BJ (cell line): ENCODE results near the gene CORO6. TPM values are rescaled to one million over a fixed set of nuclear protein-coding genes. Genes with fewer than 3 reads are reported as not detected.

ENCODE experiments used
- CTCF ChIA-PET: fragments of 350-600 bp; formaldehyde crosslinking; extraction: SDS; loops from one replicate; lab custom pipeline; 2021; ENCODE audit warnings: antibody characterized with exemption, inconsistent platforms; lab: Yijun Ruan, JAX
- POLR2A ChIA-PET: fragments of 300-600 bp; sonication (Branson Sonifier 250); formaldehyde crosslinking; extraction: SDS; loops from one replicate; lab custom pipeline; 2021; ENCODE audit warnings: antibody characterized with exemption; lab: Charles Lee
- DNase-seq: peaks from one replicate; pipeline ENCODE4 v3.0.0-alpha.2; 2011; ENCODE audit warnings: low read depth
- H3K27me3 ChIP-seq: 2 replicates; pipeline ENCODE4 v1.6.0; 2011; ENCODE audit warnings: low read length; ENCODE audit not compliant: control insufficient read depth, insufficient read depth
- H3K36me3 ChIP-seq: 2 replicates; pipeline ENCODE4 v1.5.1; 2011; ENCODE audit warnings: low read length; ENCODE audit not compliant: control insufficient read depth, insufficient read depth
- H3K4me3 ChIP-seq: 2 replicates; pipeline ENCODE4 v1.5.1; 2011; ENCODE audit warnings: low read depth, mild to moderate bottlenecking, control low read depth, low read length
- polyA plus RNA-seq: library from polyadenylated mRNA; depleted of rRNA; stranded (reverse); fragments of >200 nt; gene quantifications from 2 replicates; pipeline ENCODE4 v1.2.3, GENCODE V29; 2011
- TF ChIP-seq, protein P1 (sequence below): IDR thresholded peaks from 2 replicates; pipeline ENCODE4 v1.5.1; 2011; ENCODE audit warnings: low read depth, mild to moderate bottlenecking, control low read depth, inconsistent platforms, low read length, moderate library complexity; ENCODE audit not compliant: insufficient read depth

CORO6 gene
- polyA plus RNA-seq, 1 experiment, result 19.3 TPM

DNA sequence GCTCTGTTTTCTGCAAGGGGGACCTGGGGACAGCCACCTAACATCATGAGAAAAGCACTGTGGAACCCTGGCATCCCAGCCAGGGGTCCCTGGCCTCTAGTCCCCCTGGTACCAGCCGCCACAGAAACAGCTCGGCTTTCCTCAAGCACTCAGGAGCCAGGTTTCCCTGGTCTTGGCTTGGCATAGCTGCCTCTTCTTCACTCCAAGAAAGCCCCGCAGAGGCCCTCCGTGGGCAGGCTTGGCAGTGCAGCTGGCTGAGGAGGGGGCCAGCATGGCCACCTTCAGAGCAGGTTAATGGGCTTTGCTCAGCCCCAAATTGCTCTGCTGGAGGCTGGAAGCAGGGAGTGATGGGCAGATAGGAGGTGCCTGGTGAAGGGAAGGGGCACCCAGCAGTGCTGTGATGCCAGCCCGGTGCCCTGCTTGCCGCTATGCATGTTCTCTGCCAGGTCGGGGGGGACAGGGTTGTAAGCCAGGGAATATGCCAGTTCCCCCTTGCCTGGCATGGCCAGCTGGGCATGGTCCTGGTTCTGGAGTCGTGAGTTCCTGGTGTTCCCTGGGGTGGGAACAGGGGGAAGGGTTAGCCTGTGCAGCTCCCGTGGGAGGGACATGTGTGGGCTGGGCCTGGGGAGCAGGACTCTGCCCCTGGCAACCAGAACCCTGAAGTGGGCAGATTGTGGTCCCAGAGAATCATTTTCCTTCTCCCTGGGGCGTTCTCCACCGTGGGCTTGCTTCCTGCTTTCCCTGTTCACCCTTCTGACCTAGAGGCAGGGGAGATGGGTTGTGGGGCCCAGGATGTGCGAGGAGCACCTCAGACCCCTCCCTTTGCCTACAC lies 26.6 kb downstream of the CORO6 start:
- ChIA-PET CTCF (interaction anchor here (0.9 kb wide), 1 partner anchor 183 kb away, joined by 3 read pairs; no protein-coding TSS in a partner anchor), POLR2A (no interaction called here)
- H3K27me3 ChIP-seq, result no peaks in the 10 kb centered on the region
- H3K4me3 ChIP-seq, result no peak overlapping the region
- TF ChIP-seq, protein P1, sequence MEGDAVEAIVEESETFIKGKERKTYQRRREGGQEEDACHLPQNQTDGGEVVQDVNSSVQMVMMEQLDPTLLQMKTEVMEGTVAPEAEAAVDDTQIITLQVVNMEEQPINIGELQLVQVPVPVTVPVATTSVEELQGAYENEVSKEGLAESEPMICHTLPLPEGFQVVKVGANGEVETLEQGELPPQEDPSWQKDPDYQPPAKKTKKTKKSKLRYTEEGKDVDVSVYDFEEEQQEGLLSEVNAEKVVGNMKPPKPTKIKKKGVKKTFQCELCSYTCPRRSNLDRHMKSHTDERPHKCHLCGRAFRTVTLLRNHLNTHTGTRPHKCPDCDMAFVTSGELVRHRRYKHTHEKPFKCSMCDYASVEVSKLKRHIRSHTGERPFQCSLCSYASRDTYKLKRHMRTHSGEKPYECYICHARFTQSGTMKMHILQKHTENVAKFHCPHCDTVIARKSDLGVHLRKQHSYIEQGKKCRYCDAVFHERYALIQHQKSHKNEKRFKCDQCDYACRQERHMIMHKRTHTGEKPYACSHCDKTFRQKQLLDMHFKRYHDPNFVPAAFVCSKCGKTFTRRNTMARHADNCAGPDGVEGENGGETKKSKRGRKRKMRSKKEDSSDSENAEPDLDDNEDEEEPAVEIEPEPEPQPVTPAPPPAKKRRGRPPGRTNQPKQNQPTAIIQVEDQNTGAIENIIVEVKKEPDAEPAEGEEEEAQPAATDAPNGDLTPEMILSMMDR, result no peak
- no peaks in the 10 kb centered on the region for H3K36me3 ChIP-seq
- no peak for DNase-seq

DNA sequence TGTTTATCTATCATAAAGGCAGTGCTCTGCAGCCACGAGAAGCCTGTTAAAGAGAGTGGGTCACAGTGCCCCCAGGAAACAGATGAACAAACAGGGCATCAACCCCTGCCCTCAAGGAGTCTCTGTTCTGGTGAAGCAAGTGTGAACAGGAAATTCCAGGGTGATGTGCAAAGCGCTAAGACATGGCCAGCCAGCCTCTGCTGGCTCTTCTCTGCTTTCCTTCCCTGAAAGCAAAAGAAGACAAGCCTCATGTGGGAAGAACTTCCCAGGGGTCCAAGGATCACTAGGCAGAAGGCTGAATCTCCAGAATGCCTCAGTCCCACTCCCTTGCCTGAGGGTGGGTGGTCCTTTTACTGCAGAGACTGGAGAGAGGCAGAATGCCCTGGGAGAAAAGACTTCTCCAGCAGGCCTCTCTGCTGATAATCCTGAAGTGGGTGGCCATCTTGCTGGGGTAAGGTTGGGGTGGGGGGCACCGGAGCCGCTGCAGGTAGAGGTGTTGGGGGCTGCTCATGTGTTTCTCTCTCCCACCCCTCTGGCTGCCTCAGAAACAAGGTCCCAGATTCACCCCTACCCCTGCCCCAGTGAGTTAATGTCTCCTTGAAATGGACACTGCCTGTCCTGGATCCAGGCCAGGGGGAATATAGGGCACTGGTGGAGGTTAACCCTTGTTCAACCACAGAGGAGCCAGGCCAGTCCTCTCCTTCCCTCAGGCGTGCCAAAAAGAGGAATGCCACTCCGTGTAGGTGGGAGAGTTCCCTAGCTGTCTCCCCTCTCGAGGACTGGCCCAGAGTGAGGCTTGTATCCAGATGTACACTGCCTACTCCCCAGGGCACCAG lies 27.4 kb downstream of the CORO6 start:
- no peak for DNase-seq
- Histone ChIP-seq H3K4me3 (no peak overlapping the region), H3K27me3 (no peaks in the 10 kb centered on the region), H3K36me3 (no peaks in the 10 kb centered on the region)
- ChIA-PET CTCF (interaction anchor here (0.9 to 4.7 kb wide), 2 partner anchors 14 to 184 kb away, joined by 3 to 61 read pairs; no protein-coding TSS in a partner anchor), POLR2A (no interaction called here)
- TF ChIP-seq, protein P1, result no peak

DNA sequence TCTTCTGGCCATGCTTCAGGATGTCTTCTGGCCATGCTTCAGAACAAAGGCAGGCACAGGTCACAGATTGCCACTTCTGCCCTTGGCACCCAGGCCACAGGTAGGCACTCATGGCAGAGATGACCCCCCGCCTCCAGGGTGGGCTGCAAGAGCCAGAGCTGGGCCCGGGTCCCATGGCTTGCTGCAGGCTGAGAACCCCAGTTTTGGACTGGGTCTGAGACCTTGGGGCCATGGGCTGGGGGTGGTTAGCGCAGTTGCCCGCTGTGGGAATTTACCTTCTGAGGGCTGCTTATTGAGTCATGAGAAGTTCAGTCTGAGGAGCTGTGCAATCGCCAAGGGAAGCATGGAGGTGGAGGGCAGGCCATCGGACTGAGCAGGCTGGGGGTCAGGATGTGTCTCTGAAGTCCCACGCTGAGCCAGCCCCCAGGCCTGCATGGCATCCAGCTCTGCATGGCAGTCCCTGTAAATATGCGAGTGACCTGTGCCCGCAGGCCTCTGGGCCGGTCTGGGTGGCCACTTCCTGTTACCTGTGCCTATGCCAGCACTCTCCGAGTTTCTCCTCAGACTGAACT lies 28.1 kb downstream of the CORO6 start:
- no peak for DNase-seq
- ChIA-PET CTCF (interaction anchor here (0.5 to 4.7 kb wide), 5 partner anchors 13 to 426 kb away, joined by 3 to 61 read pairs (median 20); no protein-coding TSS in a partner anchor), POLR2A (no interaction called here)
- H3K4me3 ChIP-seq, result no peak overlapping the region
- TF ChIP-seq, protein P1, result no peak
- no peaks in the 10 kb centered on the region for H3K36me3 ChIP-seq
- H3K27me3 ChIP-seq, result no peaks in the 10 kb centered on the region

DNA sequence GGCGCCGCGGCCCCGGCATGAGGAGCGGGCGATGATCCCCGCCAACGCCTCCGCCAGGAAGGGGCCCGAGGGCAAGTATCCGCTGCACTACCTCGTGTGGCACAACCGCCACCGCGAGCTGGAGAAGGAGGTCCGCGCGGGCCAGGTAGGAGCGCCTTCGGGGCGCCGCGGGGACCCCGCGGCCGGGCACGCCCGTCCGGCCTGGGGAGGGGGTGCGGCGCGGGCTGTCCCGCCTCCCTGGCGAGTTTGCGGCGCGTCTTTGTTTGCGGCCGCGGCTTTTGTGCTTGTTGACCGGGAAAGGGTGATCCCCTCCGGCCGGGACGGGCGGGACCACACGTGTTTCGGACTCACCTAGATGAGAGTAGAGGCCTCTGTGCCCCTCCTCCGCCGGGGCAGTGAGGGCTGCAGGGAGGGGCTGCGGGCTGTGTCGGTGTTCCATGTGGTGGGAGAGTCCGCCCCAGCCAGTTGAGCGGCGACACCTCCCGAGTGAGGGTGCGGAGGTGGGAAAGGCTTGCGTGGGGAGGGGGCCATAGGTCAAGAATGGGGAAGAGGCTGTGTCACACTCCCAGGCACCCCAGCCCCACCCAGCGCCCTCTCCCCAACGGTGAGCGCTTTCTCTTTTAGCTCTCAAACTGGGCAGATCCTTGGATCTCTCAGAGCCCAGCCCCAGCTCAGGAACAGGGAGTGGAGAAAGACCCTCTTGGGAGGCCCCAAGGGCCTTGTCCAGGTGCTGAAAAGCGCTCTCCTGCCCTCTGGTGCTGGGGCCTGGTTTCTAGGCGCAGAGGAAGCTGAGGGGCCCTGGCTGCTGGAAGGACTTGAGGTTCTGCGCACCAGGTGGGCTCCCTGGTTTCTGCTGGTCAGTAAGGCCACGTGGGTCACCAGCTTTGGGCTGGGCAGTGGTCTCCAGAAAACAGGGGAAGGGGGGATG lies 28.9 kb downstream of the CORO6 start:
- Histone ChIP-seq H3K4me3 (peak overlapping the region; percentile 59), H3K27me3 (no peaks in the 10 kb centered on the region), H3K36me3 (no peaks in the 10 kb centered on the region)
- TF ChIP-seq, protein P1, result peak; percentile 10; the same call in 1 of the 2 replicates
- ChIA-PET POLR2A (no interaction called here), CTCF (interaction anchor here (0.5 to 4.7 kb wide), 6 partner anchors 12 to 427 kb away, joined by 3 to 61 read pairs (median 12); no protein-coding TSS in a partner anchor)
- no peak for DNase-seq
